ENCODE data around the gene AMBRA1.

Gene AMBRA1

GRCh38 chr11:46639197-46639839 lies 45.5 kb upstream of the AMBRA1 start:
- no peak overlapping the region for H3K4me3 ChIP-seq (ENCODE audit: low read depth, low read length)
- TF ChIP-seq CTCF (IDR thresholded peaks at IDR 0.05; ENCODE audit: low read depth, low read length, missing control alignments), result no peak
- no peak for DNase-seq (ENCODE audit: low read depth)

- no peak for DNase-seq (ENCODE audit: low read depth)
- TF ChIP-seq CTCF (IDR thresholded peaks at IDR 0.05; ENCODE audit: low read depth, low read length, missing control alignments), result no peak
- H3K4me3 ChIP-seq (ENCODE audit: low read depth, low read length), result no peak overlapping the region
Observed at GRCh38 chr11:46637546-46637945, 43.7 kb upstream of the AMBRA1 start.

- DNase-seq (ENCODE audit: low read depth), result no peak
Observed at GRCh38 chr11:46635557-46636139, 41.8 kb upstream of the AMBRA1 start.

GRCh38 chr11:46633291-46634217 lies 39.7 kb upstream of the AMBRA1 start:
- no peak overlapping the region for H3K4me3 ChIP-seq (ENCODE audit: low read depth, low read length)
- DNase-seq (ENCODE audit: low read depth), result no peak
- no peak for TF ChIP-seq CTCF (IDR thresholded peaks at IDR 0.05; ENCODE audit: low read depth, low read length, missing control alignments)

More at GRCh38 chr11:46635557-46636139, 41.8 kb upstream of the AMBRA1 start:
- no peak for TF ChIP-seq CTCF (IDR thresholded peaks at IDR 0.05; ENCODE audit: low read depth, low read length, missing control alignments)
- no peak overlapping the region for H3K4me3 ChIP-seq (ENCODE audit: low read depth, low read length)

- TF ChIP-seq CTCF (IDR thresholded peaks at IDR 0.05; ENCODE audit: low read depth, low read length, missing control alignments), result no peak
- H3K4me3 ChIP-seq (ENCODE audit: low read depth, low read length), result no peak overlapping the region
- no peak for DNase-seq (ENCODE audit: low read depth)
Observed at GRCh38 chr11:46632502-46632901, 38.7 kb upstream of the AMBRA1 start.

- no peak overlapping the region for H3K4me3 ChIP-seq (ENCODE audit: low read depth, low read length)
- no peak for TF ChIP-seq CTCF (IDR thresholded peaks at IDR 0.05; ENCODE audit: low read depth, low read length, missing control alignments)
Observed at GRCh38 chr11:46631676-46632075, 37.9 kb upstream of the AMBRA1 start.

More at GRCh38 chr11:46631676-46632075, 37.9 kb upstream of the AMBRA1 start:
- DNase-seq (ENCODE audit: low read depth), result no peak

Measured in GM12864 (cell line).